WTC11 (cell line): ENCODE data around the gene INSM2. TPM values are rescaled to one million over a fixed set of nuclear protein-coding genes. Genes with fewer than 3 reads are reported as not detected.

Experiments used
- ATAC-seq: fragments of 200-7000 bp; cut with Tn5 transposase; 2 replicates; pipeline ENCODE4 v1.10.0; 2021; ENCODE audit warnings: mild to moderate bottlenecking, moderate library complexity
- CTCF ChIA-PET: fragments of 300-600 bp; sonication (Branson Sonifier 250); formaldehyde crosslinking; loops from one replicate; lab custom pipeline; 2021; ENCODE audit warnings: antibody characterized with exemption; lab: Charles Lee
- POLR2A ChIA-PET: fragments of 350-600 bp; sonication (Branson Sonifier 250); formaldehyde crosslinking; loops from one replicate; lab custom pipeline; 2021; ENCODE audit warnings: antibody characterized with exemption; lab: Charles Lee
- DNase-seq: peaks from one replicate; pipeline ENCODE4 v3.0.0; 2021; ENCODE audit warnings: low spot score
- H3K27ac Mint-ChIP-seq: 2 replicates; pipeline ENCODE4 v1.8.0; 2021; ENCODE audit warnings: mixed read lengths
- H3K27me3 Mint-ChIP-seq: 2 replicates; pipeline ENCODE4 v1.8.0; 2021; ENCODE audit warnings: low read depth, mild to moderate bottlenecking, moderate library complexity, mixed read lengths
- H3K36me3 Mint-ChIP-seq: 2 replicates; pipeline ENCODE4 v1.8.0; 2021; ENCODE audit warnings: mixed read lengths
- H3K4me1 Mint-ChIP-seq: 2 replicates; pipeline ENCODE4 v1.8.0; 2022; ENCODE audit warnings: mixed read lengths
- H3K4me3 Mint-ChIP-seq: 2 replicates; pipeline ENCODE4 v1.8.0; 2021; ENCODE audit warnings: mild to moderate bottlenecking, moderate library complexity, mixed read lengths
- H3K9me3 Mint-ChIP-seq: 2 replicates; pipeline ENCODE4 v1.8.0; 2021; ENCODE audit warnings: mixed read lengths
- CREB1 ChIP-seq: sonication (generic); formaldehyde crosslinking; IDR thresholded peaks from 2 replicates; pipeline ENCODE4 v1.8.0; 2023; ENCODE audit warnings: mild to moderate bottlenecking, missing genetic modification reagents
- EMX1 ChIP-seq: fragments of 250-450 bp; sonication (Bioruptor Pico); IDR thresholded peaks from 2 replicates; pipeline ENCODE4 v1.8.0; 2021; ENCODE audit warnings: mild to moderate bottlenecking
- ESRRA ChIP-seq: sonication (generic); formaldehyde crosslinking; IDR thresholded peaks from 2 replicates; pipeline ENCODE4 v1.8.1; 2022; ENCODE audit warnings: mild to moderate bottlenecking, missing genetic modification reagents, borderline replicate concordance
- FOXK1 ChIP-seq: sonication (generic); formaldehyde crosslinking; IDR thresholded peaks from 2 replicates; pipeline ENCODE4 v1.8.0; 2022; ENCODE audit warnings: mild to moderate bottlenecking, moderate library complexity, missing genetic modification reagents
- HMGXB4 ChIP-seq: sonication (generic); formaldehyde crosslinking; IDR thresholded peaks from 2 replicates; pipeline ENCODE4 v1.8.1; 2023; ENCODE audit warnings: mild to moderate bottlenecking, moderate library complexity, missing genetic modification reagents
- IRF2 ChIP-seq: sonication (generic); formaldehyde crosslinking; IDR thresholded peaks from 2 replicates; pipeline ENCODE4 v1.8.0; 2022; ENCODE audit warnings: low read depth, missing genetic modification reagents, borderline replicate concordance
- JUN ChIP-seq: sonication (generic); formaldehyde crosslinking; IDR thresholded peaks from 2 replicates; pipeline ENCODE4 v1.8.0; 2023; ENCODE audit warnings: mild to moderate bottlenecking, missing genetic modification reagents
- NFE2L1 ChIP-seq: sonication (generic); formaldehyde crosslinking; IDR thresholded peaks from 2 replicates; pipeline ENCODE4 v1.8.1; 2023; ENCODE audit warnings: missing genetic modification reagents
- NFYB ChIP-seq: sonication (generic); formaldehyde crosslinking; conservative IDR thresholded peaks from 2 replicates; pipeline ENCODE4 v1.8.0; 2022; ENCODE audit warnings: low read depth, missing genetic modification reagents
- PRDM15 ChIP-seq: sonication (generic); formaldehyde crosslinking; IDR thresholded peaks from 2 replicates; pipeline ENCODE4 v1.8.0; 2022; ENCODE audit warnings: missing genetic modification reagents
- RELA ChIP-seq: sonication (generic); formaldehyde crosslinking; IDR thresholded peaks from 2 replicates; pipeline ENCODE4 v1.8.1; 2022; ENCODE audit warnings: missing genetic modification reagents, mild to moderate bottlenecking, borderline replicate concordance
- RORB ChIP-seq: fragments of 250-450 bp; sonication (Bioruptor Pico); IDR thresholded peaks from 2 replicates; pipeline ENCODE4 v1.9.0; 2021; ENCODE audit warnings: mild to moderate bottlenecking
- SOX15 ChIP-seq: fragments of 250-450 bp; sonication (Bioruptor Pico); IDR thresholded peaks from 2 replicates; pipeline ENCODE4 v1.9.0; 2021; ENCODE audit warnings: mild to moderate bottlenecking
- USF1 ChIP-seq: sonication (generic); formaldehyde crosslinking; IDR thresholded peaks from 2 replicates; pipeline ENCODE4 v1.8.0; 2022; ENCODE audit warnings: mild to moderate bottlenecking, missing genetic modification reagents
- ZNF219 ChIP-seq: sonication (generic); formaldehyde crosslinking; IDR thresholded peaks from 2 replicates; pipeline ENCODE4 v1.8.0; 2023; ENCODE audit warnings: missing genetic modification reagents, mild to moderate bottlenecking, borderline replicate concordance
- ZNF232 ChIP-seq: sonication (generic); formaldehyde crosslinking; IDR thresholded peaks from 2 replicates; pipeline ENCODE4 v1.8.0; 2022; ENCODE audit warnings: mild to moderate bottlenecking, missing genetic modification reagents
- ZNF263 ChIP-seq: sonication (generic); formaldehyde crosslinking; IDR thresholded peaks from 2 replicates; pipeline ENCODE4 v1.8.1; 2022; ENCODE audit warnings: low read depth, mild to moderate bottlenecking, moderate library complexity, missing genetic modification reagents
- ZNF281 ChIP-seq: sonication (generic); formaldehyde crosslinking; IDR thresholded peaks from 2 replicates; pipeline ENCODE4 v1.8.0; 2023; ENCODE audit warnings: mild to moderate bottlenecking, missing genetic modification reagents
- ZNF396 ChIP-seq: fragments of 250-450 bp; sonication (Bioruptor Pico); IDR thresholded peaks from 2 replicates; pipeline ENCODE4 v1.8.0; 2021; ENCODE audit warnings: mild to moderate bottlenecking, moderate library complexity, borderline replicate concordance
- total RNA-seq: library from RNA; stranded (reverse); gene quantifications from 3 replicates; pipeline ENCODE4 v1.2.3, GENCODE V29; 2021
- TF ChIP-seq, protein P1 (sequence below): sonication (generic); formaldehyde crosslinking; IDR thresholded peaks from 2 replicates; pipeline ENCODE4 v1.8.1; 2022; ENCODE audit warnings: mild to moderate bottlenecking, moderate library complexity, missing genetic modification reagents
- TF ChIP-seq, protein P2 (sequence below): fragments of 200-600 bp; IDR thresholded peaks from 2 replicates; pipeline ENCODE4 v1.8.0; 2022; ENCODE audit warnings: antibody characterized with exemption

INSM2 gene
- total RNA-seq, 1 experiment from 2014 or later, result 0.07 TPM

- DNase-seq (no peak), ATAC-seq (no peak)
- ChIA-PET CTCF (interaction anchor here (0.6 to 1.2 kb wide), 2 partner anchors 18 to 31 kb away, joined by 3 read pairs; no protein-coding TSS in a partner anchor), POLR2A (no interaction called here)
- no peak for TF ChIP-seq USF1
- no peak overlapping the region for H3K4me3 Mint-ChIP-seq
- peaks cover 6% of the 10 kb centered on the region; the same call in 1 of the 2 replicates for H3K9me3 Mint-ChIP-seq
- H3K36me3 Mint-ChIP-seq, result no peaks in the 10 kb centered on the region
- H3K4me1 Mint-ChIP-seq, result no peaks in the 10 kb centered on the region
- H3K27me3 Mint-ChIP-seq, result no peaks in the 10 kb centered on the region
- no peak overlapping the region for H3K27ac Mint-ChIP-seq
Observed at GRCh38 chr14:35504260-35504659, 29.7 kb upstream of the INSM2 start.

- ChIA-PET CTCF (interaction anchor here (0.6 kb wide), 1 partner anchor 67 kb away, joined by 4 read pairs; no protein-coding TSS in a partner anchor), POLR2A (no interaction called here)
- H3K9me3 Mint-ChIP-seq, result peaks cover 5% of the 10 kb centered on the region
- no peak overlapping the region for H3K4me3 Mint-ChIP-seq
- TF ChIP-seq, protein P1, sequence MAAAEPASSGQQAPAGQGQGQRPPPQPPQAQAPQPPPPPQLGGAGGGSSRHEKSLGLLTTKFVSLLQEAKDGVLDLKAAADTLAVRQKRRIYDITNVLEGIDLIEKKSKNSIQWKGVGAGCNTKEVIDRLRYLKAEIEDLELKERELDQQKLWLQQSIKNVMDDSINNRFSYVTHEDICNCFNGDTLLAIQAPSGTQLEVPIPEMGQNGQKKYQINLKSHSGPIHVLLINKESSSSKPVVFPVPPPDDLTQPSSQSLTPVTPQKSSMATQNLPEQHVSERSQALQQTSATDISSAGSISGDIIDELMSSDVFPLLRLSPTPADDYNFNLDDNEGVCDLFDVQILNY (CRISPR knock-in tag), result no peak
- TF ChIP-seq ZNF396 (CRISPR knock-in tag) (no peak), FOXK1 (no peak), RORB (CRISPR knock-in tag) (no peak), ZNF281 (CRISPR knock-in tag) (no peak), NFYB (CRISPR knock-in tag) (no peak), ESRRA (CRISPR knock-in tag) (no peak), CREB1 (CRISPR knock-in tag) (no peak), HMGXB4 (CRISPR knock-in tag) (no peak), ZNF263 (CRISPR knock-in tag) (no peak), ZNF232 (CRISPR knock-in tag) (no peak), ZNF219 (no peak), IRF2 (no peak), RELA (CRISPR knock-in tag) (no peak)
- no peaks in the 10 kb centered on the region for H3K27me3 Mint-ChIP-seq
- ATAC-seq (no peak), DNase-seq (no peak)
- no peaks in the 10 kb centered on the region for H3K4me1 Mint-ChIP-seq
- no peak overlapping the region for H3K27ac Mint-ChIP-seq
- H3K36me3 Mint-ChIP-seq, result no peaks in the 10 kb centered on the region
Observed at GRCh38 chr14:35506461-35506860, 27.5 kb upstream of the INSM2 start.

- POLR2A ChIA-PET, result no interaction called here
- CTCF ChIA-PET, result no interaction called here
- H3K4me3 Mint-ChIP-seq, result no peak overlapping the region
- no peaks in the 10 kb centered on the region; the same call in 1 of the 2 replicates for H3K36me3 Mint-ChIP-seq
- ATAC-seq, result no peak
- no peaks in the 10 kb centered on the region for H3K27me3 Mint-ChIP-seq
- no peaks in the 10 kb centered on the region for H3K4me1 Mint-ChIP-seq
- TF ChIP-seq, protein P2, sequence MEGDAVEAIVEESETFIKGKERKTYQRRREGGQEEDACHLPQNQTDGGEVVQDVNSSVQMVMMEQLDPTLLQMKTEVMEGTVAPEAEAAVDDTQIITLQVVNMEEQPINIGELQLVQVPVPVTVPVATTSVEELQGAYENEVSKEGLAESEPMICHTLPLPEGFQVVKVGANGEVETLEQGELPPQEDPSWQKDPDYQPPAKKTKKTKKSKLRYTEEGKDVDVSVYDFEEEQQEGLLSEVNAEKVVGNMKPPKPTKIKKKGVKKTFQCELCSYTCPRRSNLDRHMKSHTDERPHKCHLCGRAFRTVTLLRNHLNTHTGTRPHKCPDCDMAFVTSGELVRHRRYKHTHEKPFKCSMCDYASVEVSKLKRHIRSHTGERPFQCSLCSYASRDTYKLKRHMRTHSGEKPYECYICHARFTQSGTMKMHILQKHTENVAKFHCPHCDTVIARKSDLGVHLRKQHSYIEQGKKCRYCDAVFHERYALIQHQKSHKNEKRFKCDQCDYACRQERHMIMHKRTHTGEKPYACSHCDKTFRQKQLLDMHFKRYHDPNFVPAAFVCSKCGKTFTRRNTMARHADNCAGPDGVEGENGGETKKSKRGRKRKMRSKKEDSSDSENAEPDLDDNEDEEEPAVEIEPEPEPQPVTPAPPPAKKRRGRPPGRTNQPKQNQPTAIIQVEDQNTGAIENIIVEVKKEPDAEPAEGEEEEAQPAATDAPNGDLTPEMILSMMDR, result no peak
- no peak for TF ChIP-seq PRDM15 (CRISPR knock-in tag)
- no peak for TF ChIP-seq EMX1
- no peak for TF ChIP-seq NFE2L1 (CRISPR knock-in tag)
- TF ChIP-seq SOX15, result no peak
- no peak for TF ChIP-seq RORB (CRISPR knock-in tag)
- no peak for TF ChIP-seq JUN (CRISPR knock-in tag)
- no peak for DNase-seq
- no peak overlapping the region for H3K27ac Mint-ChIP-seq
- H3K9me3 Mint-ChIP-seq, result peaks cover 8% of the 10 kb centered on the region
Observed at GRCh38 chr14:35506927-35507326, 27.0 kb upstream of the INSM2 start.
